ENCODE data around the gene RAC3.

Gene RAC3

GRCh38 chr17:82053556-82054263, 22.2 kb downstream of the RAC3 start:
- in situ Hi-C loops (cut with MboI; ENCODE audit: low sequenced_read_pairs): no loop called here

- in situ Hi-C loops (cut with MboI; ENCODE audit: low sequenced_read_pairs): no loop called here
These were observed 23.0 kb downstream of the RAC3 start for GRCh38 chr17:82054351-82055022.

- in situ Hi-C loops (cut with MboI; ENCODE audit: low sequenced_read_pairs): no loop called here
These were observed 23.8 kb downstream of the RAC3 start for GRCh38 chr17:82055023-82055964.

- in situ Hi-C loops (cut with MboI; ENCODE audit: low sequenced_read_pairs): no loop called here
These were observed 24.7 kb downstream of the RAC3 start for GRCh38 chr17:82055965-82056728.

GRCh38 chr17:82056729-82057621, 25.5 kb downstream of the RAC3 start:
- in situ Hi-C loops (cut with MboI; ENCODE audit: low sequenced_read_pairs): no loop called here

- in situ Hi-C loops (cut with MboI; ENCODE audit: low sequenced_read_pairs): no loop called here
These were observed 26.9 kb downstream of the RAC3 start for GRCh38 chr17:82058230-82058854.

- in situ Hi-C loops (cut with MboI; ENCODE audit: low sequenced_read_pairs): no loop called here
These were observed 27.4 kb downstream of the RAC3 start for GRCh38 chr17:82058855-82059249.

- in situ Hi-C loops (cut with MboI; ENCODE audit: low sequenced_read_pairs): no loop called here
These were observed 28.0 kb downstream of the RAC3 start for GRCh38 chr17:82059272-82060000.

- in situ Hi-C loops (cut with MboI; ENCODE audit: low sequenced_read_pairs): no loop called here
These were observed 28.5 kb downstream of the RAC3 start for GRCh38 chr17:82060001-82060380.

GRCh38 chr17:82060614-82061013, 29.1 kb downstream of the RAC3 start:
- in situ Hi-C loops (cut with MboI; ENCODE audit: low sequenced_read_pairs): no loop called here

- in situ Hi-C loops (cut with MboI; ENCODE audit: low sequenced_read_pairs): no loop called here
These were observed 29.8 kb downstream of the RAC3 start for GRCh38 chr17:82061047-82061925.

GRCh38 chr17:82062076-82062983, 30.9 kb downstream of the RAC3 start:
- in situ Hi-C loops (cut with MboI; ENCODE audit: low sequenced_read_pairs): no loop called here

- in situ Hi-C loops (cut with MboI; ENCODE audit: low sequenced_read_pairs): no loop called here
These were observed 31.5 kb downstream of the RAC3 start for GRCh38 chr17:82062984-82063368.

- in situ Hi-C loops (cut with MboI; ENCODE audit: low sequenced_read_pairs): no loop called here
These were observed 32.2 kb downstream of the RAC3 start for GRCh38 chr17:82063424-82064415.

- in situ Hi-C loops (cut with MboI; ENCODE audit: low sequenced_read_pairs): no loop called here
These were observed 33.1 kb downstream of the RAC3 start for GRCh38 chr17:82064433-82065192.

All from HL-60/S4 treated with phorbol 12-myristate 13-acetate at 8.2 ng/mL for 4 days and 3 days (cell line).